Retina (tissue), 1 donor: ENCODE results near the gene ATXN2.
"Not testable (repeated sequence)": the region's sequence is repeated elsewhere in the genome, so short reads cannot be mapped to it uniquely, and the experiment has no call there.

Source experiments
- DNase-seq: peaks from one replicate; pipeline ENCODE4 v3.0.0-alpha.2; 2016

The ATXN2 gene, protein sequence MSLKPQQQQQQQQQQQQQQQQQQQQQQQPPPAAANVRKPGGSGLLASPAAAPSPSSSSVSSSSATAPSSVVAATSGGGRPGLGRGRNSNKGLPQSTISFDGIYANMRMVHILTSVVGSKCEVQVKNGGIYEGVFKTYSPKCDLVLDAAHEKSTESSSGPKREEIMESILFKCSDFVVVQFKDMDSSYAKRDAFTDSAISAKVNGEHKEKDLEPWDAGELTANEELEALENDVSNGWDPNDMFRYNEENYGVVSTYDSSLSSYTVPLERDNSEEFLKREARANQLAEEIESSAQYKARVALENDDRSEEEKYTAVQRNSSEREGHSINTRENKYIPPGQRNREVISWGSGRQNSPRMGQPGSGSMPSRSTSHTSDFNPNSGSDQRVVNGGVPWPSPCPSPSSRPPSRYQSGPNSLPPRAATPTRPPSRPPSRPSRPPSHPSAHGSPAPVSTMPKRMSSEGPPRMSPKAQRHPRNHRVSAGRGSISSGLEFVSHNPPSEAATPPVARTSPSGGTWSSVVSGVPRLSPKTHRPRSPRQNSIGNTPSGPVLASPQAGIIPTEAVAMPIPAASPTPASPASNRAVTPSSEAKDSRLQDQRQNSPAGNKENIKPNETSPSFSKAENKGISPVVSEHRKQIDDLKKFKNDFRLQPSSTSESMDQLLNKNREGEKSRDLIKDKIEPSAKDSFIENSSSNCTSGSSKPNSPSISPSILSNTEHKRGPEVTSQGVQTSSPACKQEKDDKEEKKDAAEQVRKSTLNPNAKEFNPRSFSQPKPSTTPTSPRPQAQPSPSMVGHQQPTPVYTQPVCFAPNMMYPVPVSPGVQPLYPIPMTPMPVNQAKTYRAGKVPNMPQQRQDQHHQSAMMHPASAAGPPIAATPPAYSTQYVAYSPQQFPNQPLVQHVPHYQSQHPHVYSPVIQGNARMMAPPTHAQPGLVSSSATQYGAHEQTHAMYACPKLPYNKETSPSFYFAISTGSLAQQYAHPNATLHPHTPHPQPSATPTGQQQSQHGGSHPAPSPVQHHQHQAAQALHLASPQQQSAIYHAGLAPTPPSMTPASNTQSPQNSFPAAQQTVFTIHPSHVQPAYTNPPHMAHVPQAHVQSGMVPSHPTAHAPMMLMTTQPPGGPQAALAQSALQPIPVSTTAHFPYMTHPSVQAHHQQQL

DNA sequence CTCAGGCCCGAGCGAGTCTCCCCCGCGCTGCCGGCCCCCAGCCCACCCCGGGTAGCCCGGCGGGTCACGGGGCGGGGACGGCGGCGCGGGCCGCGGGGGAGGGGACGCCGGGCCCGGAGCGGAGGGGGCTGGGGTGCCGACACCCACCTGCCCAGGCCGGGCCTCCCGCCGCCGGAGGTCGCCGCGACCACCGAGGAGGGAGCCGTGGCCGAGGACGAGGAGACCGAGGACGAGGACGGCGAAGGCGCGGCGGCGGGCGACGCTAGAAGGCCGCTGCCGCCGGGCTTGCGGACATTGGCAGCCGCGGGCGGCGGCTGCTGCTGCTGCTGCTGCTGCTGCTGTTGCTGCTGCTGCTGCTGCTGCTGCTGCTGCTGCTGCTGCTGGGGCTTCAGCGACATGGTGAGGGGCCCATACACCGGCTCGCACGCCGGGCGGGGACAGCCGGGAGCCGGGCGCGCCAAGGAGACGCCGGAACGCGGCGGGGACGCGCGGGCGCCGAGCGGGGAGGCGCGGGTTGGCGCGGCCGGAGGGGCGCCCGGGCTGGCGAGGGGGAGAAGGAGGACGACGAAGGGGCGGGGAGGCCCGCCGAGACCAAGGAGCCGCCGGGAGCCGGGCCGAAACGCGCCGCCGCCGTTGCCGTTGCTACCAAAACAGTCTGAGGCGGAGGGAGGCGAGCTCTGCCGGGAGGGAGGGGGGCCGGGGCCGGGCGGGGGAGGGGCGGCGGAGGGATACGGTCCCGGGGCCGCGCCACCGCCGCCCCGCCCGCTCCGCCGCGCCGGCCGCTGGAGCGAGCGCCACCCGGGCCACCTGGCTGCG is at the start of gene ATXN2:
ATXN2 (minus strand) TSS at position 679 of the 816 bp plus-strand sequence; CDS start at position 398, 281 bp downstream.
- peak; percentile 71 for DNase-seq

DNA sequence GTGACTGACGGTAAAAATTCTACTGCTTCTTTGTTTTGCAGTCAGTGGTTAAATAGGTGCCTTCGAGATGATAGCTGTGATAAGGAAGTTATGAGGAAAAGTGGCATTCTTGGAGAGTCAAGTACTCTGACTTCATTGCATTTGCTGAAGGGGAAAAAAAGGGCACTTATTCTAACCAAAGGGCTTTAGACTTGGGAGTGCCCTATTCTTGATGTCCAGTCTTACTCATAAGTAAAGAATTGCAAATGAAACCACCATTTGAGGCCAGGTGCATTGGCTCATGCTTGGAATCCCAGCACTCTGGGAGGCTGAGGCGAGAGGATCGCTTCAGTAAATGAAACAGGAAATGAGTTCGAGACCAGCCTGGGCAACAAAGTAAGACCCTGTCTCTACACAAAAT is 46.3 kb upstream of the ATXN2 start:
- DNase-seq, result no peak

DNA sequence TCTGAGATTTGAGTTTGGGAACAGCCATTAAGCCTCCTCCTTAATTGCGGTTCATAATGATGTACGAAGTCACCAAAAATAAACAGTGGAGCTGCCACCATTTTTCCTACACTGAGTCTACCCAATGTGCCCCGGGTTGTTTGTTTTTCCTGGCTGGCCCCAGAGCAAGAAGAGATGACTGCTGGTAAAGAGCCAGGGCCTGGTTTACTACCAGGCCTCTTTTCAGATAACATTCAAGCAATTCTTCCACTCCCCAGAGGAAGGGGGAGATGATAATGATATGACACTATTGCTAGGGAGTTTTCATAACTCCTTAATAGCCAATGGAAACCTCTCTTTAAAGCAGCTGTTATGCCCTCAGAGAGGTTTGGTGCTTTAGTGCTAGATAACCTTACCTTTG is 44.3 kb upstream of the ATXN2 start:
- DNase-seq, result no peak

DNA sequence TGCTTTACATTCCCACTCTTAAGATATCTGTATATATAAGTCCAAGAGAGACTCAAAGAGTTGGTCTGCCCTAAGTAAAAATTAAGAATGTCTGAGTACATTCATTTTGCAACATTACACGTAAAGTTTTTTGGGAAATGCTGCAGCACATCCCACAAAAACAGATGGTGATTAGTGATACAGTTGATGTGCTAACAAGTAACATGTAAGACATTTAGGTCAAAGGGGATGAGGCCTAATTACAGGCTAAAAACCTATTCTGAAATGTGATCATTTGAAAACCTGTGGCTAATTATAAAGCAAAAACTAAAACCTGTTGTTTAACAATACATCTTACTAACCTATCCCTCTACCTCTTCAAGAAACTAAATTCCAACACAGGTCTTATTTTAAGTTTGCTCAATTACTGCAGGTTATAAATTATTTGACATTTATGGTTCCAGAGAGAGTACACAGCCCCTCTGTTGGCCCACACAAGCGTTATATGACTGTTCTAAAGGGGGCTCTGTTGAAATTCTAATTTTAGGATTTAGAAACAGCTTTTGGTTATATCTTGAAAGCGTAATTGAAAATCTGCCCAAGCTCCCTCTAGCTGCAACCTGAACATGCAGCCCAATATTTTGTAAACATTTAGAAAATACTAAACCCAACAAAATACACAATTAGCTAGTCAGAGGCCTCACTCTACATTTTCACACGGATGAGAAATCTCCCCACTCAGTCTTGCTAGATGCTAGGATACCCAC is 43.7 kb upstream of the ATXN2 start:
- DNase-seq, result no peak

DNA sequence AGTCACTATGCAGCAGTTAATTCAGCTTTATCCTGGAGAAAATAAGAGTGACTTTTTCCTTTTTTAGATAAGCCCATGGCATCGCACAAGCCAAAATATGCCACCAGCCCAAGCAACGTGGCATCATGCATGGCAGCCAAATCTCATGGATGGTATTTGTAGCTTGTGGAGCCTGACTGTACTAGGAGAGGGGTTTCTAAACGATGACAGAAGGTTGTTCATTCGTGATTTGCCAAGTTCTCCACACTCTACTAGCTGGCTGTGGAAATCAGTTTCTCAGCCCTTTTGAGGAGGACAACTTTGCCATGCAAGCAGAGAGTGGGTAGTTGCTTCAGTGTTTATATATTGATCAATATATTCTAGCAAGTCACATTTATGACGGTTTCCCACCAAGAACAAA is 41.4 kb upstream of the ATXN2 start:
- DNase-seq, result no peak

DNA sequence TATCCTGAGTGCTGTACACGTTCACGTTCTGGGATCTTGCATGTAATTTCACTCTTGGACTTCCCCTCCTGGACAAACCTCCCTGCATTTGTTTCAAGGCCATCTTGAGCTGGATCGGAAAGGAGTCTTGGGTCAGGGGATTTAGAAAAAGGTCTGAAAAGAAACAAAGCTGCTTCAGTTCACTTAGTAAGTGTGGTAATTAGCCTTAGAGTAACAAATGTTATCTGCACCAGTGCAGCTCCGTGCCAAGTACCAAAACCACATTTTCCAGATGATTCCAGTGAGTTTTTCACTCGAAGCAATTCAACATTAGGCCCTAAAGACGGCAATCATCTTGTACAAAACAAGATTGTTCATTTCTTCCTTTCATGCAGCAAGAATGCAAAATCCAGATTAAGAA is 39.4 kb upstream of the ATXN2 start:
- no peak for DNase-seq

DNA sequence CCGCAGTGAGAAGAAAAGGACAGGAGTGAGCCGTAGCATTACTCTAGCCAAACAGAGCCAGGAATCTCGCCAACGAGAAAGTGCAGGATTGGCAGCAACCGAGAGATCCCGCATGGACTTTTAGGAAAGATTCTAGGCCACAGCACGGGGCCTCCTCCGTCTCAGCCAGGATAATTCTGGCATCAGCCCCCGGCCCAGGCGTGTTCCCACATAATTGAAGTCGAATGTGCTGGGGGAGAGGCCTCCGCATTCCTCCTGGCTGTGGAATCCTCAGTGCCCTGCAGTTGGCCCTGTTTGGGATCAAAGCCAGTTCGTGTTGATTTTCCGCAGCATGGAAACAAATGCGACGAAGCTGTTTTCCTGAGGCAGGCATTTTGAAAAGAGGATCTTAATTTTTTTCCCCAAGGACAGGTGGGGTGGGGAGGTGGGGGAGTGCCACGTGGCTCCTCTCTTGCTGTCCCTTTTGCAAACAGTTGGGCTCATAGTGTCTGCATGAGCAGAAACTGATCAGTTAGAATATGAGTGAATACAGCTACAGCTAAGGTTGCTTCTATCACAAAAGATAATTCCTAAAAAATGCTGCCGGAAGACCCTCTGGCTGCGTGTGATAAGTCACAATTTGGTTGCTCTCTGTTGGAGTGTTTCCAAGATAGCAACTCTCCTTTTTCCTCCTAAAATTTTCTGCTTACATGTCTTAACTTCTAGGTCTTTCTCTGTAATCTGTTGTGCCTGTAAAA is 37.3 kb upstream of the ATXN2 start:
- peak; percentile 73 for DNase-seq

DNA sequence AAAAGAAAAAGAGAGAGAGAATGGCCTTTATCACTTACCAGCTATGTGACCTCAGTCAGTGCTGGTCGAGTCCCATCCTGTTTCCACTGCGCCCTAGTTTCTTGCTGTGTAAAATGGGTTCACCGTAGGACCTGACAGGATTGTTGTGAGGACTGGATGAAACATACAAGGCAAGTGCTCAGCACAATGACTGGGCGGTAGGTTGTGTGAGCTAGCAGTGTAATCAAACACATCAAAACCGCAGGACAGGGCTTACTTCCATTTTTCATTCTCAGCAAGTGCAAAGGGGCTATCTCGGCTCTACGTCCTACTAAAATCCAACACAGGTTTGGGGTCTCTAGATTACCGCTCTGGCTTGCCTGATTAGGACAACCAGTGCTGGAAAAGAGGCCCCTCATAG is 36.4 kb upstream of the ATXN2 start:
- no peak for DNase-seq

DNA sequence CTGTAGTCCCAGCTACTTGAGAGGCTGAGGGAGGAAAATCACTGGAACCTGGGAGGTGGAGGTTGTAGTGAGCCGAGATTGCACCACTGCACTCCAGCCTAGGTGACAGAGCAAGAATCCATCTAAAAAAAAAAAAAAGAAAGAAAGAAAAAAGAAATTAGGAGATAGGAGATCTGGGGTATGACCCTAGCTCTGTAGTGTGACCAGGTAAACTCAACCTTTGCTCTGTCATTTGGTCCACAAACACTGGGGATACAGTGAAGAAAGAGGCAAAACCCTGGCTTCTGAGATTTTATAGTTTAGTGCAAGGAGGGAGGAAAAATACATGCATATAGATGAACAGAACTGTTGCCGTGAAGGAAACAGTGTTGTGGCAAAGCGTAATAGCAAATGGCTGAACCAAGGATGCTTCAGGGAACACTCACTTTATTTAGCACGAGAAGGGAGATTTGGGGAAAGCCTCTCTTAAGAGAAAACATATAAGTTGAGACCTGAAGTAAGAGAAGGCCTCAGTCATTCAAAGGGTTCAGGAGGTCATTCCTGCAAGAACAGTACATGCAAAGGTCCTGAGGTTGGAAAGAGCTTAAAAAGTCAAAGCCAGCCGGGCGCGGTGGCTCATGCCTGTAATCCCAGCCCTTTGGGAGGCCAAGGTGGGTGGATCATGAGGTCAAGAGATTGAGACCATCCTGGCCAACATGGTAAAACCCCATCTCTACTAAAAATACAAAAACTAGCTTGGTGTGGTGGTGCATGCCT is 29.6 kb upstream of the ATXN2 start:
- no peak for DNase-seq

DNA sequence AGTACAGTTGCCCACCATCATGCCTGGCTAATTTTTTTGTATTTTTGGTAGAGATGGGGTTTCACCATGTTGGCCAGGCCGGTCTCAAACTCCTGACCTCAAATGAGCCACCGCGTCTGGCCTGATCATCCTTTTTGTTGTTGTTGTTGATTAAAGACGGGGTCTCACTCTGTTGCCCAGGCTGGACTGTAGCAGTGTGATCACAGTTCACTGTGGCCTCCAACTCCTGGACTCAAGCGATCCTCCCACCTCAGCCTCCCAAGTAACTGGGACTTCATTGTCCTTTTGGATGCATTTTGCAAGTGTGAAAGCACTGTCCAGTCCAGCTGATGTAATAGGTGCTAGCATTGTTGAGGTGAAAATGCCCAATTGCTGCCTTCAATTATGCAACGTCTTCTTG is 27.1 kb upstream of the ATXN2 start:
- no peak for DNase-seq

DNA sequence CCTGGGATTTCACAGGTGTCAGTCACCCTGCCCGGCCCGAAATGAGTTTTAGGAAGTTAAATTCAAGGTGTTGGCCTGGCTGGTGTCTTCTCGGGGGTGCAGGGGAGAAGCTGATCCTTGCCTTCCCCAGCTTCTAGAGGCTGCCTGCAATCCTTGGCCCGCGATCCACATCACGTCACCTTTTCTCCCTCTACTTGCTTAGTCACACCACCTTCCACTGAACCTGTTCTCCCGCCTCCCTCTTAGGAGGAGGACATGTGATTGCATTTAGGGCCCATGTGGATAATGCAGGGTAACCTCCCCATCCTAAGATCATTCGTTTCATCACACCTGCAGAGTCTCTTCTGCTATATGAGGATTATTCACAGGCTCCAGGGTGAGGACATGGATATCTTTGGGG is 25.4 kb upstream of the ATXN2 start:
- no peak for DNase-seq

DNA sequence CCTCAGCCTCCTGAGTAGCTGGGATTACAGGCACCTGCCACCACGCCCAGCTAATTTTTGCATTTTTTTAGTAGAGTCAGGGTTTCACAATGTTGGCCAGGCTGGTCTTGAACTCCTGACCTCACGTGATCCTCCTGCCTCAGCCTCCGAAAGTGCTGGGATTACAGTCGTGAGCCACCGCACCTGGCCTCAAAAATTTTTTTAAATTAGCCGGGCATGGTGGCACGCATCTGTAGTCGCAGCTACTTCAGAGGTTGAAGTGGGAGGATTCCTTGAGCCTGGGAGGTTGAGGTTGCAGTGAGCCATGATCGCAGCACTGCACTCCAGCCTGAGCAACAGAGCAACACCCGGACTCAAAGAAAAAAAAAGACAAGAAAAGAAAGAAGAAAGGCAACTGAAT is 18.7 kb upstream of the ATXN2 start:
- DNase-seq, result not testable (repeated sequence)

DNA sequence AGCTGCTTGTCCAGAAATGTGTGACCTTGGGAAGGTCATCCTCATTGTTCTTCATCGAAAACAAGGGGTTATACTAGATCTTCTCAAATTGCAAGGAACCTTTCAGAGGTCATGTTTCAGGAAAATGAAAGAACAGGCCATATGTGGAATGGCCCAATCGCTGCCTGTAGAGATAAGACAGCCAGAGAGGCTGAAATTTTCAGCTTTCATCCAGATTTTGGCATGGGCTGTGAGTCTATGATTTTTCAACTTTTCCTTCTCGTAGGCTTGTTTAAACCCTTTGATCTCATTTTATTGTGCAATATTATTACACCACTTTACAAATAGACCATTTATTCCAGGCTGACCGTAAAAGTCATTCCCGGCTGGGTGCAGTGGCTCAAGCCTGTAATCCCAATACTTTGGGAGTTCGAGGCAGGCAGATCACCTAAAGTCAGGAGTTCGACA is 17.1 kb upstream of the ATXN2 start:
- no peak for DNase-seq

DNA sequence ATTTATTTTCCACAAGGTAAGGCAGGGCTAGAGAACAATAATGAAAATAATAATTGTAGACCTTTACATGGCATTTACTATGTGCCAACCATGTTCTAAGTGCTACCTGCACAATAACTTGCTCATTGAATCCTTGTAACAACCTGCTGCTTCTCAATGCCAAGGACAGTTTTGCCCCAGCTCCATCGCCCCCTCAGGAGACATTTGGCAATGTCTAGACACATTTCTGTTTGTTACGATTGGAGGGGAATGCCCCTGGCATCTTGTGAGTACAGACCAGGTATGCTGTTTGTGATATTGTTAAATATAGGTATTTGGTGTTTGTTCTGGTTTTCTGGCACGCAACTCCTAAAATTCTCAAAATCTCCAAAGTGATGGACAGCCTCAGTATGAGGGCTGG is 8.1 kb upstream of the ATXN2 start:
- no peak for DNase-seq

DNA sequence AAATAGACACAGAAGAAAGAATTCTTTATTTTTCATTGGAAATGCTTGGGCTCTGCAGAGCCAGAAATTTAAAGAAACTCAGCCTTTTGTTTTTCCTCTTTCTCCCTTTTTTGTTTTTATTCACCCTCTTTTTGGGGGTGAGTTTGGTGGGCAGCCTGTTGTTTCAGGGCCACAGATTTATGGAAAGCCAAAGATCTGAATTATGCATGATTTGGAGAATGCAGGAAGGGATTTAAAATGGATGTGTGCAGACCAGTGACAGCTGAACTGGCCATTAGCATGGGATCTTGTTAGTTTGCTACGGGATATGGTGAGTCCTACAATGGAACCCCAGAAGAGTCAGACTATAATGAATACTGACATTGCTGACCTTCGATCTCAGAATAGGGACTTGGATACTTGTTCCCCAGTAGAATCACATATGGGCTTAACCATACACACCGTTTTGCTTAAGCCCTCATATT is 7.7 kb upstream of the ATXN2 start:
- DNase-seq, result no peak

DNA sequence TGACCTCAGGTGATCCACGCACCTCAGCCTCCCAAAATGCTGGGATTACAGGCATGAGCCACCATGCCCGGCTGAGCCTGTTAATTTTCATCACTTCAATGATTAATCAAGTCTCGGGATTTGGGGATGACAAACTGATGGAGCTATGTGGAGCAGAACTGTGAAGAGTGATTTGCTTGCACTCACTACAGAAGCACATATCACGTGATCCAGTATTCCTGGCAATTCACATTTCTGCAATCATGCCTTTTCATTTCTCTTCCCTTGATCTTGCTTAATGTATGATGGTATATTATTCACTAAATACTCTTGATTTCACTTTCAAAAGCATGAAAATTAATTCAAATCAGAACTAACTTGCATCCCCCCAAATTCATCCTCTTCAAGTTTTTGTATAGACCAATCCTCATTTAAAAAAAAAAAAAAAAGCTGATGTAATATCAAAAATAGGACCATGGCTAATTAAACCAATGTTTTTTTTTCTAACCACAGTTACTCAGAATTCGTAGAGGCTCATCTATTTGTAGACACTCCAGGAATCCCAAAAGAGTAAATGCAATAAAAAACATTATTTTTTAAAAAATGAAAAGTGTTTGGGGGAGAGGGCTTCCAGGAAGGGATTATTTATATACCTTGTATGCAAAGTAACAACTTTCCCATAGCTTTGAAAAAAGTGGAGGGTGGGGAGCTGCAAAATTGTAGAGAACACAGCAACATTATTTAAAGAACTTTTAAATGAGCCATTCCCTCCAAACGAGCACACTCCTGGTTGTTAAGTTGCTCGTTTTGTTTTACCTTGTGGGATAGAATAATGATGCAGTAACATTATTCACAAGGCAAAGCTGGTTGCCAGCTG is 7.0 kb upstream of the ATXN2 start:
- DNase-seq, result no peak

DNA sequence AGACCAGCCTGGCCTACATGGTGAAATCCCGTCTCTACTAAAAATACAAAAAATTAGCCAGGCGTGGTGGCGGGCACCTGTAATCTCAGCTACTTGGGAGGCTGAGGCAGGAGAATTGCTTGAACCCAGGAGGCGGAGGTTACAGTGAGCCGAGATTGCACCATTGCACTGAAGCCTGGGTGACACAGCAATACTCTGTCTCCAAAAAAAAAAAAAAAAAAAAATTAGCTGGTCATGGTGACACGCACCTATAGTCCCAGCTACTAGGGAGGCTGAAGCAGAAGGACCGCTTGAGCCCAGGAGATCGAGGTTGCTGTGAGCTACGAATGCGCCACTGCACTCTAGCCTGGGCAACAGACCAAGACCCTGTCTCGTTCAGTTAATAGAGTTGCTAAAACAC is 3.7 kb upstream of the ATXN2 start:
- DNase-seq, result not testable (repeated sequence)

DNA sequence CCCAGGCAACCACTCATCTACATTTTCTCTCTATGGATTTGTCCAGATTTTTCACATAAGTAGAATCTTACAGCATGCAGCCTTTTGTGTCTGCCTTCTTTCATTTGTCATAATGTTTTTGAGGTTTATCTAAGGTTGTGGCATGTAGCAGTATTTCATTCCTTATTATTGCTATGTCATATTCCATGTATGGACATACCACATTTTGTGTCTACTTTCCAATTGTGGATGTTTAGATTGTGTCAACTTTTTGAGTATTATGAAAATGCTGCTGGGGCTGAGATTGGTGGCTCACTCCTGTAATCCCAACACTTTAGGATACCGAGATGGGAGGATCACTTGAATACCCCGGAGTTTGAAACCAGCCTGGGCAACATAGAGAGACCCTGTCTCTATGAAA is 3.2 kb upstream of the ATXN2 start:
- no peak for DNase-seq

DNA sequence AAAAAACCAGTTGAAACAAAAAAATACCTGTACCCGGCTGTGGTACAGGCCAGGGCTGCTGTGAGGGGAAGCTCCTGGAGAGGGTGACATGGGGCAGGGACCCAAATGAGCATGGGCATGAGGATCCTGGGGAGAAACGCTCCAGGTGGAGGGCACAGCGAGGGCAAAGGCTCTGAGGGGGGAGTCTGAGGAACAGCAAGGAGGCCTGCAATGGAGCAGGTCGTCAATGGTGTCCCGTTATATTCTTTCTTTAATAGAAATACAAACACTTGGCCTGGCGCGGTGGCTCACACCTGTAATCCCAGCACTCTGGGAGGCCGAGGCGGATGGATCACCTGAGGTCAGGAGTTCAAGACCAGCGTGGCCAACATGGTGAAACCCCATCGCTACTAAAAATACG is 1.9 kb upstream of the ATXN2 start:
- not testable (repeated sequence) for DNase-seq
